GM13976 (cell line): ENCODE data around the gene CNTNAP2.

Experiments used
- DNase-seq: peaks from one replicate; pipeline ENCODE4 v3.0.0; 2012; ENCODE audit warnings: low spot score
- CTCF ChIP-seq: IDR thresholded peaks from 2 replicates; pipeline ENCODE4 v1.5.1; 2012; ENCODE audit warnings: borderline replicate concordance, mild to moderate bottlenecking; ENCODE audit not compliant: insufficient read depth; ENCODE audit errors: extremely low read depth, missing control alignments, control extremely low read depth
- in situ Hi-C: fragments of 300-500 bp; cut with MboI; formaldehyde crosslinking; loops from one replicate; pipeline ENCODE4 v1.12.0; 2022; ENCODE audit warnings: low sequenced_read_pairs, mixed read lengths, inconsistent platforms; ENCODE audit not compliant: unreplicated experiment

The CNTNAP2 gene

GRCh38 chr7:147265528-147265927 is 1148.9 kb downstream of the CNTNAP2 start:
- TF ChIP-seq CTCF, result no peak
- in situ Hi-C loops, result no loop called here
- DNase-seq, result no peak

- DNase-seq, result no peak
- no peak for TF ChIP-seq CTCF
- in situ Hi-C loops, result no loop called here
Measured at GRCh38 chr7:147276106-147276505, 1159.5 kb downstream of the CNTNAP2 start.

GRCh38 chr7:147276783-147277370 is 1160.3 kb downstream of the CNTNAP2 start:
- no peak for TF ChIP-seq CTCF
- DNase-seq, result no peak
- in situ Hi-C loops, result no loop called here

- in situ Hi-C loops, result no loop called here
- DNase-seq, result no peak
- TF ChIP-seq CTCF, result no peak
Measured at GRCh38 chr7:147279514-147279913, 1162.9 kb downstream of the CNTNAP2 start.

- DNase-seq, result no peak
- in situ Hi-C loops, result no loop called here
- no peak for TF ChIP-seq CTCF
Measured at GRCh38 chr7:147279964-147280374, 1163.4 kb downstream of the CNTNAP2 start.

GRCh38 chr7:147282204-147282603 is 1165.6 kb downstream of the CNTNAP2 start:
- no peak for TF ChIP-seq CTCF
- in situ Hi-C loops, result no loop called here
- no peak for DNase-seq
